Stomach (tissue), 4 donors: ENCODE results near the gene SCGB1A1.

ENCODE experiments used
- CTCF ChIP-seq, 7 experiments: fragments of 450-650 bp in 4 of 7; fragments of 200-600 bp in 3 of 7; sonication (generic) in 3 of 7; IDR thresholded peaks; one replicate each; pipeline ENCODE4 v1.5.1; 2016 to 2019; ENCODE audit warnings: antibody characterized with exemption in 7 of 7, control low read depth in 2 of 7, mild to moderate bottlenecking in 1 of 7
- POLR2A ChIP-seq, 4 donors: fragments of 450-650 bp; IDR thresholded peaks; one replicate each; pipeline ENCODE4 v1.6.1; 2016; ENCODE audit warnings: antibody characterized with exemption in 4 of 4, control low read depth in 2 of 4, mild to moderate bottlenecking in 1 of 4, moderate library complexity in 1 of 4

GRCh38 chr11:62433141-62433903 lies 14.5 kb downstream of the SCGB1A1 start:
- TF ChIP-seq POLR2A (IDR thresholded peaks at IDR 0.05) (no peak), CTCF (IDR thresholded peaks at IDR 0.05) (no peak)
